Stimulated activated naive CD8-positive, alpha-beta T cell treated with anti-CD3 and anti-CD28 coated beads, Interleukin-15, Interleukin-2, amounts not matched to agents 100 U/mL and 50 U/mL, for 24 hours (primary cell): Measurements from ENCODE around the gene OGFR.
A peak's percentile ranks its signal among the peaks of the same experiment; 100 is the strongest.

Experiments used
- ATAC-seq: fragments of 150-1000 bp; cut with Tn5 transposase; one replicate; pipeline ENCODE4 v1.10.0; 2021
- DNase-seq: peaks from one replicate; pipeline ENCODE4 v3.0.0; 2021

OGFR gene

GRCh38 chr20:62800314-62801259 is 4.0 kb upstream of the OGFR start:
- no peak for ATAC-seq
- DNase-seq = no peak

- ATAC-seq (no peak), DNase-seq (no peak)
These were observed 3.2 kb upstream of the OGFR start for GRCh38 chr20:62801284-62802010.

GRCh38 chr20:62802026-62802712 is 2.5 kb upstream of the OGFR start:
- ATAC-seq (no peak), DNase-seq (no peak)

GRCh38 chr20:62804021-62804626 is 511 bp upstream of the OGFR start:
- ATAC-seq (peak; percentile 4), DNase-seq (no peak)

GRCh38 chr20:62805155-62805710 is 598 bp downstream of the OGFR start:
- ATAC-seq = peak; percentile 35
- DNase-seq = peak; percentile 43

GRCh38 chr20:62805711-62806382 is 1.2 kb downstream of the OGFR start:
- ATAC-seq (no peak), DNase-seq (no peak)

GRCh38 chr20:62806383-62807050 is 1.9 kb downstream of the OGFR start:
- no peak for DNase-seq
- no peak for ATAC-seq

GRCh38 chr20:62807444-62808210 is 3.0 kb downstream of the OGFR start:
- no peak for ATAC-seq

GRCh38 chr20:62808211-62808865 is 3.7 kb downstream of the OGFR start:
- ATAC-seq (peak; percentile 35), DNase-seq (peak; percentile 86)

More at GRCh38 chr20:62807444-62808210, 3.0 kb downstream of the OGFR start:
- no peak for DNase-seq

- DNase-seq = no peak
- ATAC-seq = no peak
These were observed 5.1 kb downstream of the OGFR start for GRCh38 chr20:62809530-62810428.

GRCh38 chr20:62811320-62811719 is 6.7 kb downstream of the OGFR start:
- ATAC-seq (no peak), DNase-seq (no peak)

- ATAC-seq = no peak
- DNase-seq = no peak
These were observed 7.1 kb downstream of the OGFR start for GRCh38 chr20:62811720-62812119.

GRCh38 chr20:62812181-62812906 is 7.7 kb downstream of the OGFR start:
- DNase-seq = no peak
- ATAC-seq = no peak

GRCh38 chr20:62812907-62813200 is 8.2 kb downstream of the OGFR start:
- ATAC-seq (no peak), DNase-seq (no peak)

- ATAC-seq = no peak
- DNase-seq = no peak
These were observed 9.0 kb downstream of the OGFR start for GRCh38 chr20:62813588-62813987.

- no peak for ATAC-seq
- no peak for DNase-seq
These were observed 9.5 kb downstream of the OGFR start for GRCh38 chr20:62814060-62814708.

GRCh38 chr20:62814709-62815065 is 10.1 kb downstream of the OGFR start:
- ATAC-seq (no peak), DNase-seq (no peak)
